Motor neuron (in vitro differentiated cells): Measurements from ENCODE around the gene AARS2. TPM values are rescaled to one million over a fixed set of nuclear protein-coding genes. Genes with fewer than 3 reads are reported as not detected.

Source experiments
- ATAC-seq, 8 experiments: fragments of 200-7000 bp; cut with Tn5 transposase; replicated peaks in 6 of 8; 2 replicates each; pipeline ENCODE4 v1.8.0; 2021; ENCODE audit warnings: mild to moderate bottlenecking in 8 of 8, moderate library complexity in 8 of 8
- H3K27ac ChIP-seq, 2 donors: fragments of 250-450 bp; sonication (Bioruptor Pico); 2 replicates each; pipeline ENCODE4 v1.9.0; 2021; ENCODE audit warnings: antibody characterized with exemption in 2 of 2, mild to moderate bottlenecking in 2 of 2, moderate library complexity in 1 of 2
- H3K4me1 ChIP-seq, 2 donors: fragments of 250-450 bp; sonication (Bioruptor Pico); replicated peaks in 1 of 2; 2 replicates each; pipeline ENCODE4 v1.6.1; 2021; ENCODE audit warnings: antibody characterized with exemption in 2 of 2, mild to moderate bottlenecking in 2 of 2, moderate library complexity in 1 of 2
- H3K4me3 ChIP-seq, 5 donors: fragments of 250-450 bp; sonication (Bioruptor Pico); 2 replicates each; pipeline ENCODE4 v1.9.0; 2021; ENCODE audit warnings: antibody characterized with exemption in 5 of 5, mild to moderate bottlenecking in 5 of 5, moderate library complexity in 4 of 5
- WGBS, 10 experiments: fragments of 450-650 bp; shearing (Covaris generic); methylation state at CpG; one replicate each; pipeline ENCODE4 v1.0.0; 2022; 5-methylcytosine and 5-hydroxymethylcytosine counted together
- in situ Hi-C, 9 experiments: fragments of 400-800 bp; cut with MboI; loops; one replicate each; pipeline ENCODE4 v1.15.0; 2021; ENCODE audit warnings: low sequenced_read_pairs in 9 of 9, low pct_unique_long_range_greater_than_20kb in 2 of 9; ENCODE audit not compliant: unreplicated experiment in 9 of 9
- total RNA-seq, 8 experiments: library from RNA; unstranded; fragments of 300-600 nt; gene quantifications; 2 replicates each; pipeline versions ENCODE4 v1.2.3 to v1.2.4, GENCODE V29; 2022

Gene AARS2
- total RNA-seq, 8 experiments from 2014 or later = 6.5 to 19.5 (median 11.5) TPM

GRCh38 chr6:44277763-44278162, 35.4 kb downstream of the AARS2 start:
- Histone ChIP-seq H3K4me1 (peaks cover 0 to 16% of the 10 kb centered on the region in 2 donors), H3K27ac (no peak overlapping the region), H3K4me3 (no peak overlapping the region)
- in situ Hi-C loops = loop anchor here in 1 of 9 experiments (10.0 kb wide), 1 partner anchor 57 kb away; no protein-coding TSS in a partner anchor
- no peak for ATAC-seq
- WGBS, 10 experiments = 0 to 100% (median 78%) methylated on average over 1 to 2 of the region's 7 CpGs; no CpG with 5 or more reads in 6 of the 10 experiments

GRCh38 chr6:44276667-44277640, 36.2 kb downstream of the AARS2 start:
- WGBS, 10 experiments = 50 to 100% (median 72%) methylated on average over 1 to 6 of the region's 23 CpGs; no CpG with 5 or more reads in 3 of the 10 experiments
- in situ Hi-C loops = loop anchor here in 1 of 9 experiments (10.0 kb wide), 1 partner anchor 58 kb away; no protein-coding TSS in a partner anchor
- ATAC-seq = no peak
- peak overlapping the region in 1 of 2 donors; percentile 61 for H3K27ac ChIP-seq
- no peak overlapping the region for H3K4me3 ChIP-seq
- peaks cover 4 to 21% of the 10 kb centered on the region in 2 donors for H3K4me1 ChIP-seq

- 7 to 89% (median 86%) methylated on average over 3 to 5 of the region's 109 CpGs; no CpG with 5 or more reads in 7 of the 10 experiments for WGBS, 10 experiments
- ATAC-seq = peak in 4 of 8 experiments; percentile 29 to 94 (median 88)
- Histone ChIP-seq H3K27ac (peak overlapping the region in 1 of 2 donors; percentile 61), H3K4me1 (peaks cover 11 to 26% of the 10 kb centered on the region in 2 donors), H3K4me3 (no peak overlapping the region)
- in situ Hi-C loops = loop anchor here in 1 of 9 experiments (10.0 kb wide), 1 partner anchor 59 kb away; no protein-coding TSS in a partner anchor
These were observed 37.1 kb downstream of the AARS2 start for GRCh38 chr6:44275749-44276648.

- no peak for ATAC-seq
- peaks cover 11 to 26% of the 10 kb centered on the region in 2 donors for H3K4me1 ChIP-seq
- H3K27ac ChIP-seq = no peak overlapping the region
- WGBS, 10 experiments = 93 to 100% (median 99%) methylated on average over 1 to 36 of the region's 59 CpGs; no CpG with 5 or more reads in 3 of the 10 experiments
- in situ Hi-C loops = loop anchor here in 1 of 9 experiments (10.0 kb wide), 1 partner anchor 59 kb away; no protein-coding TSS in a partner anchor
- no peak overlapping the region for H3K4me3 ChIP-seq
These were observed 37.8 kb downstream of the AARS2 start for GRCh38 chr6:44275271-44275748.

DNA sequence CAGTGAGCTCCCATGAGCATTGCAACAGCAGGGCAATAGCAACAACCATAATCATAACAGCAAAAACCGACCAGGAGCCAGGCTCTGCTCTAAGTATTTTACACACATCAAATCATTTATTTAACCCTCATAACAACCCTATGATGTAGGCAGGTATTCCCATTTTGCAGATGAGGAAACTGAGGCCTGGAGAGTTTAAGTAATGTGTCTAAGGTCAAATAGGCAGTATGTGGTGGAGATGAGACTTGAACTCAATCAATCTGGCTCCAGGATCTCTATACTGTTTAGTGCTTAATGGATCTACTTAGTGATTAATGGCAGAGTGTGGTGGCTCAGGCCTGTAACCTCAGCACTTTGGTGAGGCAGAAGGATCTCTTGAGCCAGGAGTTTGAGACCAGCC, 39.5 kb downstream of the AARS2 start:
- ATAC-seq = no peak
- in situ Hi-C loops = loop anchor here in 1 of 9 experiments (10.0 kb wide), 1 partner anchor 61 kb away; no protein-coding TSS in a partner anchor

DNA sequence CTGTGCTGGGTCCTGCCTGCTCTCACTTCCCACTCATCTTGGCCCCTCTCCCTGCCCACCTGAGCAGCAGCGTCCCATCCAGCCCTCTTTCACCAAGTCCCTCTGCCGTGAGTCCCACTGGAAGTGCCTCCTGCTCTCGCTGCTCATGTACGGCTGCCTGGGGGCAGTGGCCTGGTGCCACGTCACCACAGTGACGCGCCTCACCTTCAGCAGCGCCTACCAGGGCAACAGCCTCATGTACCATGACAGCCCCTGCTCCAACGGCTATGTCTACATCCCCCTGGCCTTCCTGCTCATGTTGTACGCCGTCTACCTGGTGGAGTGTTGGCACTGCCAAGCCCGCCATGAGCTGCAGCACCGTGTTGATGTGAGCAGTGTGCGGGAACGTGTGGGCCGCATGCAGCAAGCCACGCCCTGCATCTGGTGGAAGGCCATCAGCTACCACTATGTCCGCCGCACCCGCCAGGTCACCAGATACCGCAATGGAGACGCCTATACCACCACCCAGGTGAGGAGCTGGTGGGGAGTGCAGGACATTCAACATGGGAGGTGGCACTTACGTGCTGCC, 40.1 kb downstream of the AARS2 start:
- 0 to 100% (median 93%) methylated on average over 1 to 15 of the region's 23 CpGs; no CpG with 5 or more reads in 1 of the 10 experiments for WGBS, 10 experiments

More for the DNA sequence above, 39.5 kb downstream of the AARS2 start:
- no peak overlapping the region for H3K4me3 ChIP-seq
- H3K27ac ChIP-seq = no peak overlapping the region
- H3K4me1 ChIP-seq = peaks cover 23 to 42% of the 10 kb centered on the region in 2 donors
- WGBS, 10 experiments = 0 to 100% methylated on average over 1 of the region's 1 CpG; no CpG with 5 or more reads in 8 of the 10 experiments

DNA sequence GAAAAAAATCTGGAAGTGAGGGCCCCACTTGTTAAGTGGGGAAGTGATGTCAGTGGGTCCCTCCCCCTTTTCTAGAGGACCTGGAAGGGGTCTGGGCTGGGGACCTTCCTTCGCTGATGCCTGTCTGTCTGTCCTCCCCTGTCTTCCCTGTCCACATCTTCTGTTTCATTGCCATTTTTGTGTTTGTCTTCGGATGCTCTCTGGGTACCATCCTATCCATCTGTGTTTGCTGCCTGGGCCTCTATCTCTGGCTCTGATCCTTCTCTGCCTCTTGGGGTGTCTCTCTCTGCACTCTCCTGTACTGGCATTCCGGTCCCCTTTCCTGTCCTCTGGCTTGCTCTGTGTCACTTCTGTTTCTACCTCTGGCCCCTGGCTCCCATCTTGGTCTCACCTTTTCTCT, 40.6 kb downstream of the AARS2 start:
- H3K4me1 ChIP-seq = peaks cover 29 to 52% of the 10 kb centered on the region in 2 donors
- ATAC-seq = no peak
- in situ Hi-C loops = loop anchor here in 1 of 9 experiments (10.0 kb wide), 1 partner anchor 62 kb away; no protein-coding TSS in a partner anchor
- H3K27ac ChIP-seq = no peak overlapping the region
- WGBS, 10 experiments = 38 to 100% (median 96%) methylated on average over 1 to 3 of the region's 3 CpGs; no CpG with 5 or more reads in 2 of the 10 experiments
- H3K4me3 ChIP-seq = no peak overlapping the region

More for the DNA sequence above, 40.1 kb downstream of the AARS2 start:
- no peak overlapping the region for H3K4me3 ChIP-seq
- H3K27ac ChIP-seq = no peak overlapping the region
- in situ Hi-C loops = loop anchor here in 1 of 9 experiments (10.0 kb wide), 1 partner anchor 62 kb away; no protein-coding TSS in a partner anchor
- no peak for ATAC-seq
- peaks cover 29 to 48% of the 10 kb centered on the region in 2 donors for H3K4me1 ChIP-seq

DNA sequence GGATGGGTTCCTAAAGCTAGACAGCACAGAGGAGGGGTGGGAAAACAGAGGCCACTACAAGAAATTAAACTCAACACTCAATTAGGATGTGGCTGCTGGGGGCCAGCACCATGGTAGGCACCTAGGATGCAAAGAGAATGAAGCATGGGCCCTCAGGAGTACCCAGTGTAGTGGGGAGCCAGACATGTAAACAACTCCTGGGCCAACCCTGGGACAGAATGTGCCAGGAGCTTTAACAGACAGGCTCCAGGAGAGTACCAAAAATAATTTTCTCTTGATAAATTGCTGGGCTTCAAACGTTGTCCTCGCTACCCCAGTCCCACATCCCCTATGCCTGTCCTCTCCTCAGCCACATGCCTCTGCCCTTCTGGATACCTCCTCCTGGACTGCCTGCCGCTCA, 41.2 kb downstream of the AARS2 start:
- Histone ChIP-seq H3K27ac (no peak overlapping the region), H3K4me1 (peaks cover 29 to 55% of the 10 kb centered on the region in 2 donors), H3K4me3 (peak overlapping the region in 4 of 5 donors; percentile 51 to 95 (median 82))
- in situ Hi-C loops = loop anchor here in 1 of 9 experiments (10.0 kb wide), 1 partner anchor 63 kb away; no protein-coding TSS in a partner anchor
- no peak for ATAC-seq
- WGBS, 10 experiments = no CpG with 5 or more reads among the region's 3 CpGs

GRCh38 chr6:44271406-44271723, 41.8 kb downstream of the AARS2 start:
- WGBS, 10 experiments = 20 to 100% (median 93%) methylated on average over 1 to 3 of the region's 6 CpGs; no CpG with 5 or more reads in 7 of the 10 experiments

DNA sequence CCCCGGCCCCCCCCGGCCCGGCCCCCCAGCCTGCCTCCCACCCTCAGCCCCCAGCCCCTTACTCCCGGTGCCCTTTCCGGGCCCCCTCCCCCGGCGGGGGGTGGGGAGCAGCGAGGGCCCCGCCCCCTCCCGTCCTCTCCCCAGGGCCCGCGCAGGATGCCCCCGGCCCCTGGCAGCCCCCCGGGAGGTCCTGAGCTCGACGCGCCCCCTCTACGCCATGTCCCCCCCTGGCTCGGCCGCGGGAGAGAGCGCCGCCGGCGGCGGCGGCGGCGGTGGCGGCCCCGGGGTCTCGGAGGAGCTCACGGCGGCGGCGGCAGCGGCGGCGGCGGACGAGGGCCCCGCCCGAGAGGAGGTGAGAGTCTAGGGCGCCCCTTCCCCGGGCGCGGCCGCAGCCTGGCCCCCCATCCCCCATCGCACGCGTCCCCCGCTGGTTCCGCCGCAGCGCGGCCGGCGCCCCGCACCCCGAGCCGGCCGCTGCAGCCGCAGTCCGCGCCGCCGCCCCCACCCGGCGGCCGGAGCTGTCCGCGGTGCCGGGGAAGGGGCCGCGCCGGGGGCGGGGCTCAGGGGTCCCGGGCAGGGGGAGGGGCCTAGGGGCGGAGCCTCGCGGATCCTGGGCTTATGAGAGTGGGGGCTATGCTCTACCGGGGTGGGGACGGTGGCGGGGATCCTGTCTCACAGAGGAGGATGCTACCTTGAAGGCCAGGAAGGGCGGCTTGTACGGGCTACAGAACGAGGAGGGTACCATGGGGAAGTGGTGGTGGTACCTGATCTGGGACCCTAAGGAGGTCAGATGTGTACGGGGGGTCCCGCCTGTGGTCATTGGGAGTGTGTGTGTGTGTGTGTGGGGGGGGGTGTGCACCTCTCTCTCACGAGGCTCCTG, 42.4 kb downstream of the AARS2 start:
- in situ Hi-C loops = loop anchor here in 1 of 9 experiments (10.0 kb wide), 1 partner anchor 64 kb away; no protein-coding TSS in a partner anchor
- H3K4me1 ChIP-seq = peaks cover 30 to 46% of the 10 kb centered on the region in 2 donors
- 0% methylated on average over 1 of the region's 90 CpGs; no CpG with 5 or more reads in 9 of the 10 experiments for WGBS, 10 experiments
- peak in 6 of 8 experiments; percentile 53 to 75 (median 68) for ATAC-seq
- peak overlapping the region; percentile 90 to 93 for H3K27ac ChIP-seq
- peak overlapping the region; percentile 51 to 95 (median 79) for H3K4me3 ChIP-seq

More at GRCh38 chr6:44271406-44271723, 41.8 kb downstream of the AARS2 start:
- H3K4me1 ChIP-seq = peaks cover 29 to 51% of the 10 kb centered on the region in 2 donors
- in situ Hi-C loops = loop anchor here in 1 of 9 experiments (10.0 kb wide), 1 partner anchor 63 kb away; no protein-coding TSS in a partner anchor
- ATAC-seq = peak in 5 of 8 experiments; percentile 3 to 10 (median 5)
- H3K27ac ChIP-seq = peak overlapping the region; percentile 19 to 90
- H3K4me3 ChIP-seq = peak overlapping the region; percentile 51 to 95 (median 79)
